Erythroblast (primary cell): ENCODE data around the gene PNPLA1.

ENCODE experiments used
- GATA1 ChIP-seq: IDR thresholded peaks from 2 replicates; pipeline ENCODE4 v1.6.1; 2011; ENCODE audit warnings: low read depth, mild to moderate bottlenecking, control low read depth, low read length, moderate library complexity
- POLR2A ChIP-seq: IDR thresholded peaks from 2 replicates; pipeline ENCODE4 v1.6.1; 2011; ENCODE audit warnings: mild to moderate bottlenecking, low read length

- no peak for TF ChIP-seq POLR2A
- TF ChIP-seq GATA1, result no peak
These were observed 52.7 kb downstream of the PNPLA1 start for GRCh38 chr6:36322591-36322990.
